ENCODE measurements around the gene TIFAB.

DNA sequence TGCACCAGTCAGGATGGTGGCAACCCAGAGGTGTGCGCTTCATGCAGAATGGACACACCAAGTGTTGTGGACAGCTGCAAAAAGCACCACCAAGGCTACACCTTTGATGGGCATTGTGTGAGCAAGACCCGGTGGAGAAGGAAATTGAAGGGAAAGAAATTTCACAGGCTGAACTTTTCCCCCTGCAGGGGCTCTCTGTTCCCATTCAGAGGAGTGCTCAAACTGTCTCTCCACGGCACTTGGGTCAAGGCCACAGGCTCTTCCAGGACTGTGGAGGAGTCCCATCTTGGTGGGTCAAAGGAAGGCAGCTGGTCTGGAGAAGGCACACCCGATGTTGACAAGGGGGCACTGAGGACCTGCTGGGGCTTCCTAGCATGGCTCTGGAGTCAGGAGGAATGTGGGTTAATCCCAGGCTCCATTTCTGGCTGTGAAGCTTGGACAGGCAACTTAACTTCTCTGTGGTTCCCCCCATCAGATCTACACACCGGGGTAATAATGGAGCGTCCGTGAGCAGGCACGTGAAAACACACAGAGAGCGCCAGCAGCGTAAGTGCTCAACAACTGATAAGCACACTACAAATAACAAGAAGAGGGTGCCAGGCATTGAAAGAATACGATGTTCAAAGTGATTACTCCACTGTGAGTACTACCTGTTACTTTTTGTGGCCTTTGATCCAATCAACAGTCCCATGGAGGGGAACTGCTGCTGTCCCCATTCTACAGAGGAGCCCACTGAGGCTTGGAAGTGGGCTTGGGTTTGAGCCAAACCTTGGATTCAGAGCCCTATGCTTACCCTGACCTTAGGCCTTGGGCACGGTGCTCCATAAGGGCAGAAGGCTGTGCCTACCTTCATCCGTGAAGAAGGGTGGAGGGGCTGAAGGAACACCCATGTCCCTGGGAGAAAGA, 34.2 kb upstream of the TIFAB start:
- no peak for TF ChIP-seq ZFP3 (CRISPR knock-in tag; IDR thresholded peaks at IDR 0.05)
- TF ChIP-seq TCF4 (CRISPR knock-in tag; IDR thresholded peaks at IDR 0.05; ENCODE audit: borderline replicate concordance), result no peak
- no peak for TF ChIP-seq ZNF565 (CRISPR knock-in tag; conservative IDR thresholded peaks at IDR 0.05; ENCODE audit: low read depth)
- TF ChIP-seq SNAI2 (CRISPR knock-in tag; IDR thresholded peaks at IDR 0.05), result no peak
- TF ChIP-seq, protein P1, sequence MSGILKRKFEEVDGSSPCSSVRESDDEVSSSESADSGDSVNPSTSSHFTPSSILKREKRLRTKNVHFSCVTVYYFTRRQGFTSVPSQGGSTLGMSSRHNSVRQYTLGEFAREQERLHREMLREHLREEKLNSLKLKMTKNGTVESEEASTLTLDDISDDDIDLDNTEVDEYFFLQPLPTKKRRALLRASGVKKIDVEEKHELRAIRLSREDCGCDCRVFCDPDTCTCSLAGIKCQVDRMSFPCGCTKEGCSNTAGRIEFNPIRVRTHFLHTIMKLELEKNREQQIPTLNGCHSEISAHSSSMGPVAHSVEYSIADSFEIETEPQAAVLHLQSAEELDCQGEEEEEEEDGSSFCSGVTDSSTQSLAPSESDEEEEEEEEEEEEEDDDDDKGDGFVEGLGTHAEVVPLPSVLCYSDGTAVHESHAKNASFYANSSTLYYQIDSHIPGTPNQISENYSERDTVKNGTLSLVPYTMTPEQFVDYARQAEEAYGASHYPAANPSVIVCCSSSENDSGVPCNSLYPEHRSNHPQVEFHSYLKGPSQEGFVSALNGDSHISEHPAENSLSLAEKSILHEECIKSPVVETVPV (CRISPR knock-in tag; IDR thresholded peaks at IDR 0.05), result no peak
- TF ChIP-seq GLIS3 (CRISPR knock-in tag; IDR thresholded peaks at IDR 0.05), result no peak
- TF ChIP-seq BACH2 (CRISPR knock-in tag; IDR thresholded peaks at IDR 0.05; ENCODE audit: borderline replicate concordance), result no peak
- TF ChIP-seq, protein P2, sequence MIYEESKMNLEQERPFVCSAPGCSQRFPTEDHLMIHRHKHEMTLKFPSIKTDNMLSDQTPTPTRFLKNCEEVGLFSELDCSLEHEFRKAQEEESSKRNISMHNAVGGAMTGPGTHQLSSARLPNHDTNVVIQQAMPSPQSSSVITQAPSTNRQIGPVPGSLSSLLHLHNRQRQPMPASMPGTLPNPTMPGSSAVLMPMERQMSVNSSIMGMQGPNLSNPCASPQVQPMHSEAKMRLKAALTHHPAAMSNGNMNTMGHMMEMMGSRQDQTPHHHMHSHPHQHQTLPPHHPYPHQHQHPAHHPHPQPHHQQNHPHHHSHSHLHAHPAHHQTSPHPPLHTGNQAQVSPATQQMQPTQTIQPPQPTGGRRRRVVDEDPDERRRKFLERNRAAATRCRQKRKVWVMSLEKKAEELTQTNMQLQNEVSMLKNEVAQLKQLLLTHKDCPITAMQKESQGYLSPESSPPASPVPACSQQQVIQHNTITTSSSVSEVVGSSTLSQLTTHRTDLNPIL (CRISPR knock-in tag; IDR thresholded peaks at IDR 0.05; ENCODE audit: low read depth), result no peak
- TF ChIP-seq ZNF70 (CRISPR knock-in tag; IDR thresholded peaks at IDR 0.05), result no peak
- TF ChIP-seq ARNTL (CRISPR knock-in tag; IDR thresholded peaks at IDR 0.05; ENCODE audit: borderline replicate concordance, low read depth), result no peak
- TF ChIP-seq, protein P3, sequence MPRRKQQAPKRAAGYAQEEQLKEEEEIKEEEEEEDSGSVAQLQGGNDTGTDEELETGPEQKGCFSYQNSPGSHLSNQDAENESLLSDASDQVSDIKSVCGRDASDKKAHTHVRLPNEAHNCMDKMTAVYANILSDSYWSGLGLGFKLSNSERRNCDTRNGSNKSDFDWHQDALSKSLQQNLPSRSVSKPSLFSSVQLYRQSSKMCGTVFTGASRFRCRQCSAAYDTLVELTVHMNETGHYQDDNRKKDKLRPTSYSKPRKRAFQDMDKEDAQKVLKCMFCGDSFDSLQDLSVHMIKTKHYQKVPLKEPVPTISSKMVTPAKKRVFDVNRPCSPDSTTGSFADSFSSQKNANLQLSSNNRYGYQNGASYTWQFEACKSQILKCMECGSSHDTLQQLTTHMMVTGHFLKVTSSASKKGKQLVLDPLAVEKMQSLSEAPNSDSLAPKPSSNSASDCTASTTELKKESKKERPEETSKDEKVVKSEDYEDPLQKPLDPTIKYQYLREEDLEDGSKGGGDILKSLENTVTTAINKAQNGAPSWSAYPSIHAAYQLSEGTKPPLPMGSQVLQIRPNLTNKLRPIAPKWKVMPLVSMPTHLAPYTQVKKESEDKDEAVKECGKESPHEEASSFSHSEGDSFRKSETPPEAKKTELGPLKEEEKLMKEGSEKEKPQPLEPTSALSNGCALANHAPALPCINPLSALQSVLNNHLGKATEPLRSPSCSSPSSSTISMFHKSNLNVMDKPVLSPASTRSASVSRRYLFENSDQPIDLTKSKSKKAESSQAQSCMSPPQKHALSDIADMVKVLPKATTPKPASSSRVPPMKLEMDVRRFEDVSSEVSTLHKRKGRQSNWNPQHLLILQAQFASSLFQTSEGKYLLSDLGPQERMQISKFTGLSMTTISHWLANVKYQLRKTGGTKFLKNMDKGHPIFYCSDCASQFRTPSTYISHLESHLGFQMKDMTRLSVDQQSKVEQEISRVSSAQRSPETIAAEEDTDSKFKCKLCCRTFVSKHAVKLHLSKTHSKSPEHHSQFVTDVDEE (CRISPR knock-in tag; IDR thresholded peaks at IDR 0.05), result no peak
- TF ChIP-seq ESRRG (CRISPR knock-in tag; IDR thresholded peaks at IDR 0.05), result no peak
- TF ChIP-seq, protein P4, sequence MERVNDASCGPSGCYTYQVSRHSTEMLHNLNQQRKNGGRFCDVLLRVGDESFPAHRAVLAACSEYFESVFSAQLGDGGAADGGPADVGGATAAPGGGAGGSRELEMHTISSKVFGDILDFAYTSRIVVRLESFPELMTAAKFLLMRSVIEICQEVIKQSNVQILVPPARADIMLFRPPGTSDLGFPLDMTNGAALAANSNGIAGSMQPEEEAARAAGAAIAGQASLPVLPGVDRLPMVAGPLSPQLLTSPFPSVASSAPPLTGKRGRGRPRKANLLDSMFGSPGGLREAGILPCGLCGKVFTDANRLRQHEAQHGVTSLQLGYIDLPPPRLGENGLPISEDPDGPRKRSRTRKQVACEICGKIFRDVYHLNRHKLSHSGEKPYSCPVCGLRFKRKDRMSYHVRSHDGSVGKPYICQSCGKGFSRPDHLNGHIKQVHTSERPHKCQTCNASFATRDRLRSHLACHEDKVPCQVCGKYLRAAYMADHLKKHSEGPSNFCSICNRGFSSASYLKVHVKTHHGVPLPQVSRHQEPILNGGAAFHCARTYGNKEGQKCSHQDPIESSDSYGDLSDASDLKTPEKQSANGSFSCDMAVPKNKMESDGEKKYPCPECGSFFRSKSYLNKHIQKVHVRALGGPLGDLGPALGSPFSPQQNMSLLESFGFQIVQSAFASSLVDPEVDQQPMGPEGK (CRISPR knock-in tag; IDR thresholded peaks at IDR 0.05; ENCODE audit: borderline replicate concordance), result no peak
- TF ChIP-seq ZC3H10 (CRISPR knock-in tag; IDR thresholded peaks at IDR 0.05), result no peak
